Activated CD8-positive, alpha-beta T cell treated with anti-CD3 and anti-CD28 coated beads, Interleukin-2, amount 10 ng/mL, durations not matched to agents 7 days and 5 days (primary cell): ENCODE results near the gene TSPAN4. TPM values are rescaled to one million over a fixed set of nuclear protein-coding genes. Genes with fewer than 3 reads are reported as not detected.
A peak's percentile ranks its signal among the peaks of the same experiment; 100 is the strongest.

Experiments used
- ATAC-seq: fragments of 150-1000 bp; cut with Tn5 transposase; one replicate; pipeline ENCODE4 v1.10.0; 2021; ENCODE audit warnings: moderate library complexity
- CTCF ChIA-PET: fragments of 350-600 bp; sonication (Branson Sonifier 250); formaldehyde crosslinking; loops from one replicate; lab custom pipeline; 2021; ENCODE audit warnings: antibody characterized with exemption; lab: Charles Lee
- POLR2A ChIA-PET: fragments of 350-600 bp; sonication (Branson Sonifier 250); formaldehyde crosslinking; loops from one replicate; lab custom pipeline; 2021; ENCODE audit warnings: antibody characterized with exemption; lab: Charles Lee
- DNase-seq: peaks from one replicate; pipeline ENCODE4 v3.0.0-alpha.2; 2020
- H3K27ac Mint-ChIP-seq: one replicate; pipeline ENCODE4 v1.8.0; 2021; ENCODE audit warnings: mild to moderate bottlenecking, mixed read lengths
- H3K27me3 Mint-ChIP-seq: one replicate; pipeline ENCODE4 v1.8.0; 2021; ENCODE audit warnings: low read depth, mixed read lengths
- H3K36me3 Mint-ChIP-seq: one replicate; pipeline ENCODE4 v1.8.0; 2021; ENCODE audit warnings: low read depth, mixed read lengths
- H3K4me1 Mint-ChIP-seq: one replicate; pipeline ENCODE4 v1.8.0; 2021; ENCODE audit warnings: low read depth, mixed read lengths
- H3K4me3 Mint-ChIP-seq: one replicate; pipeline ENCODE4 v1.8.0; 2021; ENCODE audit warnings: mild to moderate bottlenecking, mixed read lengths
- H3K9me3 Mint-ChIP-seq: one replicate; pipeline ENCODE4 v1.8.0; 2022; ENCODE audit warnings: mixed read lengths; ENCODE audit not compliant: insufficient read depth
- total RNA-seq, 2 experiments: library from RNA; stranded (reverse); gene quantifications; one replicate each; pipeline ENCODE4 v1.2.3, GENCODE V29; 2021

Gene TSPAN4
- total RNA-seq, 2 experiments from 2014 or later: 20.0 to 21.7 TPM

GRCh38 chr11:825366-826226, 17.1 kb upstream of the TSPAN4 start:
- ChIA-PET POLR2A (interaction anchor here (0.8 to 0.9 kb wide), 2 partner anchors 17 to 21 kb away, joined by 3 to 5 read pairs; partner anchors contain the start of genes PIDD1 and TSPAN4), CTCF (no interaction called here)
- Mint-ChIP-seq H3K9me3 (no peaks in the 10 kb centered on the region), H3K4me3 (no peak overlapping the region), H3K27ac (no peak overlapping the region), H3K4me1 (peaks cover 49% of the 10 kb centered on the region), H3K27me3 (peaks cover 21% of the 10 kb centered on the region), H3K36me3 (peaks cover 17% of the 10 kb centered on the region)
- DNase-seq (no peak), ATAC-seq (no peak)

GRCh38 chr11:826227-826621, 16.4 kb upstream of the TSPAN4 start:
- H3K27ac Mint-ChIP-seq: peak overlapping the region; percentile 84
- POLR2A ChIA-PET: interaction anchor here (0.9 kb wide), 1 partner anchor 22 kb away, joined by 5 read pairs; the partner anchor contains the start of gene PIDD1

GRCh38 chr11:826836-827145, 15.9 kb upstream of the TSPAN4 start:
- peaks cover 49% of the 10 kb centered on the region for H3K4me1 Mint-ChIP-seq
- H3K27me3 Mint-ChIP-seq: peaks cover 29% of the 10 kb centered on the region
- peak overlapping the region; percentile 81 for H3K4me3 Mint-ChIP-seq
- peaks cover 17% of the 10 kb centered on the region for H3K36me3 Mint-ChIP-seq
- H3K27ac Mint-ChIP-seq: peak overlapping the region; percentile 84
- ATAC-seq: peak; percentile 9
- POLR2A ChIA-PET: interaction anchor here (0.9 kb wide), 1 partner anchor 22 kb away, joined by 5 read pairs; the partner anchor contains the start of gene PIDD1
- CTCF ChIA-PET: interaction anchor here (1.6 kb wide), 1 partner anchor 22 kb away, joined by 3 read pairs; no protein-coding TSS in a partner anchor
- no peaks in the 10 kb centered on the region for H3K9me3 Mint-ChIP-seq
- DNase-seq: peak; percentile 54

More at GRCh38 chr11:826227-826621, 16.4 kb upstream of the TSPAN4 start:
- DNase-seq: no peak
- Mint-ChIP-seq H3K9me3 (no peaks in the 10 kb centered on the region), H3K36me3 (peaks cover 17% of the 10 kb centered on the region), H3K4me3 (peak overlapping the region; percentile 81), H3K27me3 (peaks cover 23% of the 10 kb centered on the region), H3K4me1 (peaks cover 47% of the 10 kb centered on the region)
- no peak for ATAC-seq
- CTCF ChIA-PET: no interaction called here

GRCh38 chr11:827146-827896, 15.3 kb upstream of the TSPAN4 start:
- Mint-ChIP-seq H3K27ac (peak overlapping the region; percentile 84), H3K36me3 (peaks cover 17% of the 10 kb centered on the region), H3K27me3 (peaks cover 34% of the 10 kb centered on the region), H3K9me3 (no peaks in the 10 kb centered on the region), H3K4me1 (peaks cover 47% of the 10 kb centered on the region), H3K4me3 (peak overlapping the region; percentile 81)
- ChIA-PET POLR2A (interaction anchor here (0.7 to 6.0 kb wide), 3 partner anchors 8 to 16 kb away, joined by 3 to 31 read pairs (median 4); partner anchors contain the start of genes PNPLA2 and TSPAN4), CTCF (interaction anchor here (1.6 to 1.8 kb wide), 2 partner anchors 16 to 21 kb away, joined by 3 to 5 read pairs; partner anchors contain the start of gene TSPAN4)
- DNase-seq: peak; percentile 60
- ATAC-seq: peak; percentile 37

- peaks cover 17% of the 10 kb centered on the region for H3K36me3 Mint-ChIP-seq
- POLR2A ChIA-PET: interaction anchor here (0.6 to 6.0 kb wide), 3 partner anchors 9 to 51 kb away, joined by 3 to 31 read pairs (median 4); partner anchors contain the start of genes GATD1, PNPLA2 and TSPAN4
- peak within 1 kb of the TSS; percentile 81 for H3K4me3 Mint-ChIP-seq
- CTCF ChIA-PET: interaction anchor here (1.6 to 1.8 kb wide), 2 partner anchors 16 to 21 kb away, joined by 3 to 5 read pairs; partner anchors contain the start of gene TSPAN4
- H3K27ac Mint-ChIP-seq: peak within 1 kb of the TSS; percentile 84
- no peak for DNase-seq
- peaks cover 36% of the 10 kb centered on the region for H3K27me3 Mint-ChIP-seq
- no peak for ATAC-seq
- H3K4me1 Mint-ChIP-seq: peaks cover 47% of the 10 kb centered on the region
- H3K9me3 Mint-ChIP-seq: no peaks in the 10 kb centered on the region
Observed at GRCh38 chr11:827897-828192, 14.8 kb upstream of the TSPAN4 start, which contains the start of gene CRACR2B. TSS of gene CRACR2B (plus strand) at chr11:827919. CDS start at chr11:828608, 689 bp downstream.

- no peak for DNase-seq
- H3K27me3 Mint-ChIP-seq: peaks cover 36% of the 10 kb centered on the region
- POLR2A ChIA-PET: interaction anchor here (0.6 to 6.0 kb wide), 5 partner anchors 9 to 51 kb away, joined by 3 to 31 read pairs (median 4); partner anchors contain the start of genes GATD1, PNPLA2, POLR2L and TSPAN4
- peaks cover 14% of the 10 kb centered on the region for H3K36me3 Mint-ChIP-seq
- peaks cover 49% of the 10 kb centered on the region for H3K4me1 Mint-ChIP-seq
- ATAC-seq: no peak
- H3K4me3 Mint-ChIP-seq: peak overlapping the region; percentile 78
- CTCF ChIA-PET: interaction anchor here (1.8 kb wide), 1 partner anchor 15 kb away, joined by 5 read pairs; the partner anchor contains the start of gene TSPAN4
- no peak overlapping the region for H3K27ac Mint-ChIP-seq
- no peaks in the 10 kb centered on the region for H3K9me3 Mint-ChIP-seq
Observed at GRCh38 chr11:828506-829175, 14.0 kb upstream of the TSPAN4 start.

GRCh38 chr11:829176-829846, 13.3 kb upstream of the TSPAN4 start:
- DNase-seq (no peak), ATAC-seq (no peak)
- Mint-ChIP-seq H3K4me3 (peak overlapping the region; percentile 56), H3K27ac (no peak overlapping the region), H3K9me3 (no peaks in the 10 kb centered on the region), H3K36me3 (peaks cover 12% of the 10 kb centered on the region), H3K4me1 (peaks cover 55% of the 10 kb centered on the region), H3K27me3 (peaks cover 36% of the 10 kb centered on the region)
- ChIA-PET POLR2A (interaction anchor here (0.7 to 6.0 kb wide), 6 partner anchors 10 to 33 kb away, joined by 3 to 31 read pairs (median 4); partner anchors contain the start of genes PNPLA2, POLR2L, RPLP2 and TSPAN4), CTCF (interaction anchor here (1.8 kb wide), 1 partner anchor 14 kb away, joined by 5 read pairs; the partner anchor contains the start of gene TSPAN4)

- DNase-seq (no peak), ATAC-seq (peak; percentile 4)
- ChIA-PET CTCF (no interaction called here), POLR2A (interaction anchor here (0.7 to 6.0 kb wide), 6 partner anchors 11 to 34 kb away, joined by 3 to 31 read pairs (median 4); partner anchors contain the start of genes PNPLA2, POLR2L, RPLP2 and TSPAN4)
- H3K27me3 Mint-ChIP-seq: peaks cover 36% of the 10 kb centered on the region
- H3K4me3 Mint-ChIP-seq: peak overlapping the region; percentile 56
- H3K36me3 Mint-ChIP-seq: peaks cover 10% of the 10 kb centered on the region
- no peaks in the 10 kb centered on the region for H3K9me3 Mint-ChIP-seq
- H3K27ac Mint-ChIP-seq: no peak overlapping the region
- H3K4me1 Mint-ChIP-seq: peaks cover 58% of the 10 kb centered on the region
Observed at GRCh38 chr11:829847-830294, 12.8 kb upstream of the TSPAN4 start.

- Mint-ChIP-seq H3K27ac (no peak overlapping the region), H3K4me1 (peaks cover 62% of the 10 kb centered on the region), H3K27me3 (peaks cover 36% of the 10 kb centered on the region), H3K9me3 (no peaks in the 10 kb centered on the region), H3K4me3 (peak overlapping the region; percentile 56), H3K36me3 (peaks cover 3% of the 10 kb centered on the region)
- CTCF ChIA-PET: interaction anchor here (2.3 kb wide), 1 partner anchor 10 kb away, joined by 8 read pairs; no protein-coding TSS in a partner anchor
- POLR2A ChIA-PET: interaction anchor here (0.6 to 6.0 kb wide), 6 partner anchors 11 to 109 kb away, joined by 3 to 31 read pairs (median 4); partner anchors contain the start of genes PNPLA2, POLR2L, RPLP2 and TSPAN4
- peak; percentile 59 for ATAC-seq
- DNase-seq: peak; percentile 82
Observed at GRCh38 chr11:830295-831117, 12.1 kb upstream of the TSPAN4 start.
